Muscle layer of colon (tissue), 2 donors: ENCODE data around the gene CTNNBIP1.

Experiments used
- H3K27ac ChIP-seq: one replicate; pipeline ENCODE4 v1.7.0; 2013; ENCODE audit warnings: low read depth, mild to moderate bottlenecking, low read length, moderate library complexity
- H3K27me3 ChIP-seq, 2 donors: one replicate each; pipeline ENCODE4 v1.7.0; 2013; ENCODE audit warnings: low read length in 2 of 2, mild to moderate bottlenecking in 2 of 2; ENCODE audit not compliant: insufficient read depth in 2 of 2, control insufficient read depth in 1 of 2
- H3K36me3 ChIP-seq: one replicate; pipeline ENCODE4 v1.7.0; 2013; ENCODE audit warnings: mild to moderate bottlenecking, low read length; ENCODE audit not compliant: insufficient read depth
- H3K4me1 ChIP-seq: one replicate; pipeline ENCODE4 v1.7.0; 2013; ENCODE audit warnings: mild to moderate bottlenecking, low read length; ENCODE audit not compliant: insufficient read depth
- H3K4me3 ChIP-seq, 2 donors: one replicate each; pipeline ENCODE4 v1.7.0; 2013; ENCODE audit warnings: low read length in 2 of 2, low read depth in 1 of 2, mild to moderate bottlenecking in 1 of 2, moderate library complexity in 1 of 2
- H3K9ac ChIP-seq: one replicate; pipeline ENCODE4 v1.7.0; 2013; ENCODE audit warnings: low read length
- H3K9me3 ChIP-seq: one replicate; pipeline ENCODE4 v1.7.0; 2013; ENCODE audit warnings: mild to moderate bottlenecking, low read length
- donor health status: abdominal sarcoma.
- donor health status: Adenocarcinoma of cecum.

The CTNNBIP1 gene

DNA sequence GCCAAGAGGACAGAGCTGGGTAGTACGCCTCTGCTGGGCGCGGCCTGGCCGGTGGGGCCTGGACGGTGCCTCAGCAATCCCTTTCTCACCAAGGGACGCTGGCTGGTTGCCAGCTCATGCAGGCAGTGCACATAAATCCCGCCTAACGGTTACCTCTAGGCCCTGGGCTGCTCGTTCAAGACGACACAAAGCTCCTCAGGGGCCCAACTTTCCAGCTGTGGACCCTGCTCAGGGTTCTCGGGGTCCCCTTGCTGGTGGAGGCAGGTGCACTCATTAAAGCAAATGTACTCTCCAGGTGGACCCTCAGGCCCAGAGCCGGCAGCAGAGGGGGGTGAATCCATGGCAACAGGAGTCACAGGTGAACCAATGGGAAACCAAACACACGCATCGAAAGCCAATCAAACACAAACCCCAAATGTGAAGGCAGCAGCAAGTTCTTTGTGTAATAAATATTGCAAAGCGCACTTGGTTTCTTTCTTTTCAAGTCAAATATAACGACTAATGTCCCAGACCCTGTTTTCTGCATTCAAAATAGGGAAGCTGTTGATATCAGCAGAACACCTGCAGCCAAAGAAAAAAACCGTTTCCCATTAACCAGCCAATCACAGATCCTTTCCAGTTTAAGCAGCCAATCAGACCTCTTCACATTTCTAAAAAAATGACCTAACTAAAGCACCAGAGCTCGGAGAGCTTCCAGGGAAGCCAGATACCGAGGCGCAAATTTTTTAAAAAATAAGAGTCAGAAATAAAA lies 60.2 kb downstream of the CTNNBIP1 start:
- H3K4me1 ChIP-seq = no peaks in the 10 kb centered on the region
- H3K9ac ChIP-seq = no peak overlapping the region
- no peak overlapping the region for H3K27ac ChIP-seq
- H3K4me3 ChIP-seq = no peak overlapping the region
- H3K9me3 ChIP-seq = no peaks in the 10 kb centered on the region
- H3K36me3 ChIP-seq = no peaks in the 10 kb centered on the region
- H3K27me3 ChIP-seq = no peaks in the 10 kb centered on the region

DNA sequence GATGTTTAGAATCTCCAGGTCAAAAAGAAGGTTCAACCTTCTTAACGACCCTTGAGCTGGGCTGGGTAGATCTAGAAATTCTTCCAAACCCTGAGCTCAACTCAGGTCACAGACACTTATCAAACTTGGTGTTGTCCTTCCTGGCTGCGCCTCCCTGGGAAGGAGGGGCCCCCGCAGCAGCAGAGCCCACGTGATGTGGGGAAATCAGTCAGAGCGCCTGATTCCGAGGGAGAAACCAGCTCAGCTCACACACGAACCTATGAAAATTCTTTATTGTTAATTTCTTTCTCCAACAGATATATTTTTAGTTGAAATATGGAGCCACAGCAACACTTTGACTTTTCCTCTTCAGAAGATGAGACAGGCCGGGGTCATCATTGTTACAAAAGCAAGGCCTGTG lies 62.0 kb downstream of the CTNNBIP1 start:
- Histone ChIP-seq H3K4me3 (no peak overlapping the region), H3K4me1 (peaks cover 9% of the 10 kb centered on the region), H3K9me3 (no peaks in the 10 kb centered on the region), H3K36me3 (no peaks in the 10 kb centered on the region), H3K27me3 (no peaks in the 10 kb centered on the region), H3K27ac (no peak overlapping the region), H3K9ac (no peak overlapping the region)

DNA sequence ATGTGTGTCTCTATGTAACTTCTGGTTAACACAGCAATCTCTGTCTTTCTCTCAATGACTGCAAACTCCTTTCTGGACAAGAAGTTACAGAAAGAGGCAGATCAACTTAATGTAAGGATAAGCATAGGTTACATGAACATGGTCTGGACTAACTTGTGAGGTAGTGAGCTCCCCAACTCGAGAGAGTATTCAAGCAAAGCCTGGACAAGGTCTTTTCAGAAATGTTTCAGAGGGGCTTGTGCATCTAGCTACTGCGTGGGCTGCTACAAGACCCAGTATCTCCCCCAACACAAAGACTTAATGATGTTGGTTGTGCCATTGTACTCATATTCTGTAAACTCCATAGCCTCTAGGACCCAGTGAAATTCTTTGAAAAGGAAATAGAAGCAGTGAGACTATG lies 62.8 kb downstream of the CTNNBIP1 start:
- no peaks in the 10 kb centered on the region for H3K9me3 ChIP-seq
- H3K4me1 ChIP-seq = peaks cover 9% of the 10 kb centered on the region
- H3K27ac ChIP-seq = no peak overlapping the region
- no peaks in the 10 kb centered on the region for H3K36me3 ChIP-seq
- H3K9ac ChIP-seq = no peak overlapping the region
- H3K27me3 ChIP-seq = no peaks in the 10 kb centered on the region
- no peak overlapping the region for H3K4me3 ChIP-seq

DNA sequence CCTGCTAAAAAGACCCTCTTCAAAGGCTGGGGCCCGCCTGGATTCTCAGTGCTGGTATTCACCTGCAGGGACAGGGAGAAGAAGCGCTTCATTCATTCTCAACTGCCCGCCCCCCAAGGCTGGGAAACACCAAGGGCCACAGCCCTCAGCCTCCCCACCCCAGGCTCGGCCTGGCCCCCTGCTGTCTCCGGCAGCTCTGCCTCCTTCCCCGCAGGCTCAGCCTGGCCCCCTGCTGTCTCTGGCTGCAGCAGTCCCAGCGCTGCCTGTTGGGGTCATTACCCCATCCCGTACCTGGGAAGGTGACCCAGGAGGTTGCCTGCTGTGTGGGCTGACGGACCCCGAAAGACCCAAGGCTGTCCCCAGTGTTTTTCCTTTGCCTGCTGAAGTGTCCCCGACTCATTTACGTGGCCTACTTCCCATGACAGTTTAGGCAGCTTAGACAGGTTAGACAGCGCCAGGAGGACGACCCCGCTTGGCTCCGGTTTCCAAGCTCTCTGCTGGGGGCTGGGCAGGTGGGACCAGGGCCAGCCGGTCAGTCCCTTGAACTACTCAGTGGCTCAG lies 63.4 kb downstream of the CTNNBIP1 start:
- no peak overlapping the region for H3K9ac ChIP-seq
- peaks cover 9% of the 10 kb centered on the region for H3K4me1 ChIP-seq
- H3K27me3 ChIP-seq = no peaks in the 10 kb centered on the region
- no peaks in the 10 kb centered on the region for H3K9me3 ChIP-seq
- no peak overlapping the region for H3K4me3 ChIP-seq
- no peaks in the 10 kb centered on the region for H3K36me3 ChIP-seq
- no peak overlapping the region for H3K27ac ChIP-seq

DNA sequence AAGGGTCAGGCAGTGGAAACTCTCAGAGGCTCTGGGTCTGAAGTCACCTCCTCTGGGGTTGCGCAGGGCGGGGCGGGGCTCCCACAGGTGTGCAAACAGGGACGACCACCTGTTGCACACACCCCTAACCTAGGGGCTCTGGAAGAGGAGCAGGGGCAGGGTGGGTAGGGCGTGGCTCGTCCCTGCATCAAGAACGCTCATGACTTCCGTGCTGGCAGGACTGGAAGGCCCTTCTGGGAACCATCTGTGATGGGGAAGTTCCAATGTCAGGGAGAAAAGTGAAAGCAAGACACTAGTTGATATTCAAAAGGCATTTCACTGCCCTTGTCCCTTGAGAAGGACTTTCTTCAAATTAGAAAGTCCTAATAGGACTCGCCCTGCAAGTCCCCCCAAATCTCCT lies 64.2 kb downstream of the CTNNBIP1 start:
- H3K9me3 ChIP-seq = no peaks in the 10 kb centered on the region
- H3K4me1 ChIP-seq = peaks cover 9% of the 10 kb centered on the region
- H3K27me3 ChIP-seq = no peaks in the 10 kb centered on the region
- H3K36me3 ChIP-seq = no peaks in the 10 kb centered on the region
- no peak overlapping the region for H3K27ac ChIP-seq
- H3K4me3 ChIP-seq = no peak overlapping the region
- H3K9ac ChIP-seq = no peak overlapping the region

DNA sequence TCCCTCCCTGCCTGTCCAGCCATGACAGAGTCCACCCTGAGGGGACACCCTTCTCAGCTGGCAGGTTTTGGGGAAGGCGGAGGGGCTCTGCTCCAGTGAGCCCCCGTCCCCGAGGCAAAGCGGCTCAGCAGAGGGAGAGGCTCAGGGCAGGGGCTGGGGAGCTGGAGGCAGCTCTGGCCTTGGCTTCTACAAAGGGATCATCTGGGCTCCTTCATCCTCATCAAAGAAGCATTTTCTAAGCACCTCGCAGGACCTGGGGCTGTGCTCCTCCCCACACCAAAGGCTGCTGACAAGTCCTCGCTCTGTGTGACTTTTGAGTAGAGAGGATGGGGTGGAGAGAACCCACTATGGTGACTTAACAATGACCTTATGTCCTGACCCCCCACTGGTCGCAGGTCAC lies 65.3 kb downstream of the CTNNBIP1 start:
- peaks cover 9% of the 10 kb centered on the region for H3K4me1 ChIP-seq
- no peak overlapping the region for H3K9ac ChIP-seq
- no peaks in the 10 kb centered on the region for H3K9me3 ChIP-seq
- H3K27me3 ChIP-seq = no peaks in the 10 kb centered on the region
- no peak overlapping the region for H3K4me3 ChIP-seq
- H3K36me3 ChIP-seq = no peaks in the 10 kb centered on the region
- H3K27ac ChIP-seq = no peak overlapping the region

DNA sequence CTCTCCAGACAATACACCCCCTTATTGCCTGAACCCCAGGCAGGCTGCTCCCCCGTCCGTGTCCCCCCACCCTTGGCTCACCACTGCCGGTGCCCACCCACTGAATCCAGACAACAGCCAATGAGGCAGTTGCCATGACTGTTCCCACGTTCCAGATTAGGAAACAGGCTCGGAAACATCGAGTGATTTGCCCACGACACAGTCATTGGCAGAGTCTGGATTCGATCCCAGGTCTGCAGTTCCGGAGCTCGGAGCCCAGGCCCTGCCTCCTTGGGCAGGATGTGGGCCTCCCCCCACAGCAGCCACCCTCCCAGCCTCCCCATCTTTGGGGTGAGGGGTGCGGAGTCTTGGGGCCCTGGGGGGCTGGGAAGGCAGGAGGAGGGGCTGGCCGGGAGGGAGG lies 66.0 kb downstream of the CTNNBIP1 start:
- Histone ChIP-seq H3K36me3 (no peaks in the 10 kb centered on the region), H3K9me3 (no peaks in the 10 kb centered on the region), H3K9ac (no peak overlapping the region), H3K4me3 (no peak overlapping the region), H3K4me1 (peaks cover 9% of the 10 kb centered on the region), H3K27me3 (no peaks in the 10 kb centered on the region), H3K27ac (no peak overlapping the region)

DNA sequence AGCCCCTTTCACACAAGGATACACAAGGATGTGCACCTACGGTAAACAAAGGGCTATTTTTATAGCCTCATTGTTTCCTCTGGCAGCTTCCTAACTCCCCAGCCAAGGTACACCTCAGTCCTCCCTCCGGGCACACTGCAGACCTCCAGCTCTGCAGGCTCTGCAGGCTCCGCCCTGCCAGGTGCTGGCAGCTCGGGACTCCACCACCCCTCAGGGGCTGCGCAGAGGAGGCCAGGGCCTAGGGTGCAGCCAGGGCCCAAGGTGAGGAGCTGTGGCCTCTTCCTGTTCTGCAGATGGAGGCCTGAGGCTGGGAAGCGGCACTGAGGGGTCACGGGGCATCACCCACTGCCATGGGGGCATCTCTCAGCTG lies 66.5 kb downstream of the CTNNBIP1 start:
- Histone ChIP-seq H3K9me3 (no peaks in the 10 kb centered on the region), H3K9ac (no peak overlapping the region), H3K36me3 (no peaks in the 10 kb centered on the region), H3K27me3 (no peaks in the 10 kb centered on the region), H3K4me3 (no peak overlapping the region), H3K27ac (no peak overlapping the region), H3K4me1 (peaks cover 9% of the 10 kb centered on the region)

DNA sequence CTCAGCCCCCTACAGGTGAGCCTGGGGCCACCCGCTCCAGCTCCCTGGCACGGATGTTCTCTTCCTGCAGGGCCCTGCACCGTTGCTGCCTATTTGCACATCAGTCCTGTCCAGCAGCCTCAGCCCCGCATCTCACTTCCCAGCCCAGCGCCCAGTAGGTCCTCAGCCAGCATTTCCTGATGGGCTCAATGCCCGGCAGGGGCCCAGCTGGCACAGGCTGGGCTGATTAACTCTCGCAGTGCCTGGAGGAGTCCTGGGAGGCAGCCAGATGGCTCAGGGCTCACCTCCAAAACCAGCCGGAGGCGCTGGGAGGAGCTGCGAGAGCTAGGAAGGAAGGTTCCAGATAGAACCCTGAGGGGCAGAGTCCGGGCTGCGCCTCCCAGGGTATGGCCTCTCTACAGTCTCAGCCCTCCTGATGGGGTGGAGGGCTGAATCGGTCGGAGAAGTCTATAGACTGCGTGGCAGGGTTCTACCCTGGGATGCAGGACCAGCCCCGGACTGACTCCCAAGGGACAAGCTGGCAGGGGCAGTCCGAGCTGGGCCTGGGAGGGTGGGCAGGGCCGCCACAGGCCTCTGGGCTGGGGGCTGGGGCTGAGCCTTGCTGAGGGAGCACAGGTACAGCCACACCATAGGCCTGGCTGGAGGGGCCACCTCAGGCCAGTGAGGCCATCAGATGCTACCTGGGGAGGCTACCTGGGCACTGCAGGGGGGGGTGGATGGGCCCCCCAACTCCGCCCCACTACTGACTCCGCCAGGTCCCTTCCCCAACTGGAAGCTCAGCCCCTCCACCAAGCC lies 67.1 kb downstream of the CTNNBIP1 start:
- Histone ChIP-seq H3K36me3 (no peaks in the 10 kb centered on the region), H3K9me3 (no peaks in the 10 kb centered on the region), H3K4me3 (no peak overlapping the region), H3K27me3 (no peaks in the 10 kb centered on the region), H3K9ac (no peak overlapping the region), H3K4me1 (peaks cover 9% of the 10 kb centered on the region), H3K27ac (no peak overlapping the region)

DNA sequence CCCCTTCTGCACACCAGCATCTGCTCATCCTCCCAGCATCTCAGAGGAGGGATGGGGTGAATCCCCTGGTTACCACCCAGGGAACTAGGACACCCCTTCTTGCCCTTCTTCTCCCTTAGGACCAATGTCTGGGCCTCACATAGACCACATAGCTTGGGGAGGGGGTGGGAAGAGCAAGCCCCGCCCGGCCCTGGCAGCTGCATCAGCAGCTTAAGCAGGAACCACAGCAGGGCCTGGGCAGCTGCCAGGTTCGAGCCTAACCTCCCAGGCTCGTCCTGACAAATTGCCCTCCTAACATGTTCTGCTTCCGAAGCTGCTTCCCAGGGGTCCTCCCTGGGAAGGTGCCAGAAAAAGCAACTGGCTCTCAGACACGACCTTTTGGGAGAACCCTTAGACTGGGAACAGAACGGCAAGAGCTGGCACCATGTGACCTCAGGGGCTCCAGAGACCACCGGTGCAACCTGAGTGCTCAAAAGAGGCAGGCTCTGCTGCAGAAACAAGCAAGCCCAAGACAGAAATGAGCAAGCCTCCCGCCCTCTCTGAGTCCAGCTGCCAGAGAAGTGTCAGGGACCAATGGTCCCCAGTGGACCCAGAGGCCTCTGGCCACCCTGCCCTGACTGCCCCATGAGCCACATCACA lies 67.9 kb downstream of the CTNNBIP1 start:
- peaks cover 9% of the 10 kb centered on the region for H3K4me1 ChIP-seq
- H3K4me3 ChIP-seq = no peak overlapping the region
- H3K9ac ChIP-seq = no peak overlapping the region
- H3K27me3 ChIP-seq = no peaks in the 10 kb centered on the region
- H3K27ac ChIP-seq = no peak overlapping the region
- H3K9me3 ChIP-seq = no peaks in the 10 kb centered on the region
- no peaks in the 10 kb centered on the region for H3K36me3 ChIP-seq

DNA sequence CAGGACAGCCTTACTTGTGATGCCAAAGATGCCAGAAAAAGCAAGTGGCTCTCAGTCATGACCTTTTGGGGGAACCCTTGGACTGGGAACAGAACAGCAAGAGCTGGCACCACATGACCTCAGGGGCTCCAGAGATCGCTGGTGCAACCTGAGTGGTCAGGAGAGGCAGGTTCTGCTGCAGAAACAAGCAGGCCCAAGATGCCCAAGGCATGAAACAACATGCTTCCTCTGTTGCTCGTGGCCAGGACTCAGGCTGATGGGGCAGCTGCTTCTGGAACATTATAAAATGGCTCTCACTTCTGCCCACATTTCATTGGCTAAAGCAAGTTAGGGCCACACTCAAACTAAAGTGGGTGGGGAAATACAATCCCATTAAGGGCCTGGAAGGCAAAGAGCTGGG lies 68.6 kb downstream of the CTNNBIP1 start:
- Histone ChIP-seq H3K4me1 (peaks cover 12% of the 10 kb centered on the region), H3K27me3 (no peaks in the 10 kb centered on the region), H3K27ac (no peak overlapping the region), H3K36me3 (no peaks in the 10 kb centered on the region), H3K9ac (no peak overlapping the region), H3K9me3 (no peaks in the 10 kb centered on the region), H3K4me3 (no peak overlapping the region)
